CD14-positive monocyte (primary cell): ENCODE data around the gene BHLHE23. TPM values are rescaled to one million over a fixed set of nuclear protein-coding genes. Genes with fewer than 3 reads are reported as not detected.
A peak's percentile ranks its signal among the peaks of the same experiment; 100 is the strongest.

Source experiments
- DNase-seq, 3 donors: peaks; one replicate each; pipeline ENCODE4 v3.0.0-alpha.2; 2011 to 2022
- H2AFZ ChIP-seq: 2 replicates; pipeline ENCODE4 v1.6.0; 2012; ENCODE audit warnings: mild to moderate bottlenecking, low read depth, low read length, inconsistent platforms; ENCODE audit not compliant: insufficient read depth, poor library complexity, severe bottlenecking
- H3K27ac ChIP-seq, 2 donors: 1 replicate in 1 of 2; 2 replicates in 1 of 2; pipeline ENCODE4 v1.5.1; 2012 to 2013; ENCODE audit warnings: low read length in 2 of 2, control low read depth in 1 of 2, inconsistent platforms in 1 of 2, low read depth in 1 of 2, mild to moderate bottlenecking in 1 of 2
- H3K27me3 ChIP-seq, 2 donors: one replicate each; pipeline versions ENCODE4 v1.6.0 to v1.6.1; 2011 to 2013; ENCODE audit warnings: low read length in 2 of 2; ENCODE audit not compliant: control insufficient read depth in 2 of 2, insufficient read depth in 2 of 2
- H3K36me3 ChIP-seq, 2 donors: replicated peaks in 1 of 2; 1 replicate in 1 of 2; 2 replicates in 1 of 2; pipeline versions ENCODE4 v1.5.1 to v1.6.1; 2012 to 2013; ENCODE audit warnings: low read length in 2 of 2, control low read depth in 1 of 2, inconsistent platforms in 1 of 2, mild to moderate bottlenecking in 1 of 2; ENCODE audit not compliant: insufficient read depth in 2 of 2, control insufficient read depth in 1 of 2
- H3K4me1 ChIP-seq, 2 donors: 1 replicate in 1 of 2; 2 replicates in 1 of 2; pipeline versions ENCODE4 v1.5.1 to v1.6.1; 2012 to 2013; ENCODE audit warnings: low read length in 2 of 2, control low read depth in 1 of 2, inconsistent platforms in 1 of 2, mild to moderate bottlenecking in 1 of 2, moderate library complexity in 1 of 2; ENCODE audit not compliant: insufficient read depth in 2 of 2, control insufficient read depth in 1 of 2
- H3K4me2 ChIP-seq: replicated peaks from 2 replicates; pipeline ENCODE3; 2012; ENCODE audit warnings: low read length, moderate library complexity, mild to moderate bottlenecking; ENCODE audit not compliant: poor library complexity, severe bottlenecking; ENCODE audit errors: extremely low read depth
- H3K4me3 ChIP-seq, 3 experiments: fragments of 200-600 bp in 1 of 3; sonication (generic) in 1 of 3; replicated peaks in 1 of 3; 1 replicate in 2 of 3; 2 replicates in 1 of 3; pipeline ENCODE4 v1.5.1; 2011 to 2013; ENCODE audit warnings: low read length in 3 of 3, mild to moderate bottlenecking in 3 of 3, control low read depth in 2 of 3, low read depth in 2 of 3, inconsistent platforms in 1 of 3, moderate library complexity in 1 of 3
- H3K79me2 ChIP-seq: 2 replicates; pipeline ENCODE4 v1.6.0; 2012; ENCODE audit warnings: mild to moderate bottlenecking, control low read depth, inconsistent platforms, low read length, moderate library complexity; ENCODE audit not compliant: insufficient read depth
- H3K9ac ChIP-seq: 2 replicates; pipeline ENCODE4 v1.6.0; 2017; ENCODE audit warnings: low read length, mild to moderate bottlenecking; ENCODE audit not compliant: insufficient read depth, poor library complexity, severe bottlenecking
- H3K9me3 ChIP-seq, 2 donors: replicated peaks in 1 of 2; 1 replicate in 1 of 2; 2 replicates in 1 of 2; pipeline versions ENCODE4 v1.5.1 to v1.6.1; 2012 to 2013; ENCODE audit warnings: low read length in 2 of 2, control low read depth in 1 of 2; ENCODE audit not compliant: control insufficient read depth in 1 of 2, insufficient read depth in 1 of 2
- H4K20me1 ChIP-seq: 2 replicates; pipeline ENCODE4 v1.6.0; 2012; ENCODE audit warnings: mild to moderate bottlenecking, low read length, control low read depth, moderate library complexity; ENCODE audit not compliant: insufficient read depth
- H3K27ac Mint-ChIP-seq, 7 donors: one replicate each; pipeline ENCODE4 v1.8.0; 2020; ENCODE audit warnings: mild to moderate bottlenecking in 7 of 7, mixed read lengths in 7 of 7, moderate library complexity in 6 of 7, inconsistent platforms in 2 of 7
- H3K27me3 Mint-ChIP-seq, 3 donors: one replicate each; pipeline ENCODE4 v1.8.0; 2021 to 2022; ENCODE audit warnings: low read depth in 3 of 3, mild to moderate bottlenecking in 3 of 3, mixed read lengths in 3 of 3, moderate library complexity in 3 of 3, inconsistent platforms in 1 of 3
- H3K36me3 Mint-ChIP-seq, 2 donors: one replicate each; pipeline ENCODE4 v1.8.0; 2020; ENCODE audit warnings: mixed read lengths in 2 of 2, inconsistent platforms in 1 of 2, mild to moderate bottlenecking in 1 of 2
- H3K4me1 Mint-ChIP-seq: one replicate; pipeline ENCODE4 v1.8.0; 2020; ENCODE audit warnings: mild to moderate bottlenecking, mixed read lengths
- H3K4me3 Mint-ChIP-seq, 2 donors: one replicate each; pipeline ENCODE4 v1.8.0; 2020; ENCODE audit warnings: mild to moderate bottlenecking in 2 of 2, mixed read lengths in 2 of 2, moderate library complexity in 1 of 2
- H3K9me3 Mint-ChIP-seq, 7 donors: one replicate each; pipeline ENCODE4 v1.8.0; 2020 to 2022; ENCODE audit warnings: mixed read lengths in 7 of 7, mild to moderate bottlenecking in 6 of 7, moderate library complexity in 6 of 7, inconsistent platforms in 2 of 7
- CTCF ChIP-seq: fragments of 200-600 bp; IDR thresholded peaks from one replicate; pipeline ENCODE4 v1.8.0; 2022; ENCODE audit warnings: antibody characterized with exemption, mild to moderate bottlenecking
- WGBS: methylation state at CpG from one replicate; pipeline ENCODE4 v1.1.5; 2013; ENCODE audit warnings: missing lambda C conversion rate; ENCODE audit not compliant: insufficient coverage; 5-methylcytosine and 5-hydroxymethylcytosine counted together
- intact Hi-C, 2 donors: fragments of 100-400 bp; cut with micrococcal nuclease; formaldehyde crosslinking; loops; one replicate each; pipeline versions ENCODE4 v1.15.0 to v1.15.1; 2023
- polyA plus RNA-seq, 3 donors: library from polyadenylated mRNA; depleted of rRNA in 1 of 3; unstranded in 2 of 3; stranded (reverse) in 1 of 3; fragments of 300-500 nt in 2 of 3; fragments of >200 nt in 1 of 3; fragmentation: Illumina TruSeq in 2 of 3; gene quantifications; 1 replicate in 2 of 3; 2 replicates in 1 of 3; pipeline ENCODE4 v1.2.3, GENCODE V29; 2012 to 2021

Gene BHLHE23
- polyA plus RNA-seq, 3 donors = not detected

- Histone ChIP-seq H3K4me3 (no peak overlapping the region), H4K20me1 (no peaks in the 10 kb centered on the region), H3K27me3 (no peaks in the 10 kb centered on the region), H3K79me2 (no peaks in the 10 kb centered on the region), H3K27ac (no peak overlapping the region), H3K9ac (no peak overlapping the region), H3K4me1 (no peaks in the 10 kb centered on the region), H2AFZ (no peak overlapping the region), H3K36me3 (no peaks in the 10 kb centered on the region), H3K4me2 (no peak overlapping the region), H3K9me3 (peaks cover 0 to 7% of the 10 kb centered on the region in 2 donors)
- Mint-ChIP-seq H3K4me3 (no peak overlapping the region), H3K36me3 (no peaks in the 10 kb centered on the region), H3K27me3 (peaks cover 3 to 15% (median 12%) of the 10 kb centered on the region in 3 donors), H3K4me1 (no peaks in the 10 kb centered on the region), H3K9me3 (peaks cover 0 to 2% (median 0%) of the 10 kb centered on the region in 7 donors), H3K27ac (peak overlapping the region in 1 of 7 donors; percentile 61)
- TF ChIP-seq CTCF = no peak
- intact Hi-C loops = no loop called here
- 96% methylated on average over 8 of the region's 11 CpGs for WGBS
- no peak for DNase-seq
These were observed 48.0 kb upstream of the BHLHE23 start for GRCh38 chr20:63054681-63055240.

- no peaks in the 10 kb centered on the region for H3K36me3 Mint-ChIP-seq
- H3K4me3 Mint-ChIP-seq = no peak overlapping the region
- no peak for TF ChIP-seq CTCF
- no peaks in the 10 kb centered on the region for H3K4me1 ChIP-seq
- 98% methylated on average over 9 of the region's 12 CpGs for WGBS
- no peaks in the 10 kb centered on the region for H3K36me3 ChIP-seq
- intact Hi-C loops = no loop called here
- no peak overlapping the region for H3K9ac ChIP-seq
- H3K27ac Mint-ChIP-seq = no peak overlapping the region
- no peak overlapping the region for H2AFZ ChIP-seq
- no peaks in the 10 kb centered on the region for H3K79me2 ChIP-seq
- H3K4me3 ChIP-seq = no peak overlapping the region
- no peaks in the 10 kb centered on the region for H3K27me3 ChIP-seq
- no peak overlapping the region for H3K4me2 ChIP-seq
- no peak overlapping the region for H3K27ac ChIP-seq
- H3K27me3 Mint-ChIP-seq = peaks cover 3 to 15% (median 12%) of the 10 kb centered on the region in 3 donors
- no peak for DNase-seq
- no peaks in the 10 kb centered on the region for H4K20me1 ChIP-seq
- no peaks in the 10 kb centered on the region for H3K4me1 Mint-ChIP-seq
- peaks cover 0 to 4% (median 2%) of the 10 kb centered on the region in 7 donors for H3K9me3 Mint-ChIP-seq
- H3K9me3 ChIP-seq = peaks cover 2 to 7% of the 10 kb centered on the region in 2 donors
These were observed 47.3 kb upstream of the BHLHE23 start for GRCh38 chr20:63054103-63054474.
